Right ventricle myocardium superior (tissue), 1 donor: ENCODE data around the gene MYL5. TPM values are rescaled to one million over a fixed set of nuclear protein-coding genes. Genes with fewer than 3 reads are reported as not detected.
A peak's percentile ranks its signal among the peaks of the same experiment; 100 is the strongest.

Experiments used
- ATAC-seq: fragments of 200-7000 bp; cut with Tn5 transposase; one replicate; pipeline ENCODE4 v1.9.1; 2020; ENCODE audit warnings: mild to moderate bottlenecking; ENCODE audit not compliant: poor library complexity
- DNase-seq: peaks from one replicate; pipeline ENCODE4 v3.0.0-alpha.2; 2020
- intact Hi-C: fragments of 100-400 bp; cut with DNase I; formaldehyde crosslinking; loops from one replicate; pipeline ENCODE4 v1.11.2; 2022
- total RNA-seq: library from RNA; stranded (reverse); fragmentation: NEBNext Ultra II Directional; extraction: Animal tissue kit (Norgen Biotek cat#: 25700); gene quantifications from one replicate; pipeline ENCODE4 v1.2.1, GENCODE V29; 2021
- donor health status: DM: no; HTN: yes; CAD: no; lungs with severe emphysema.

MYL5 gene
- total RNA-seq, 1 donor from 2014 or later = 3.7 TPM

DNA sequence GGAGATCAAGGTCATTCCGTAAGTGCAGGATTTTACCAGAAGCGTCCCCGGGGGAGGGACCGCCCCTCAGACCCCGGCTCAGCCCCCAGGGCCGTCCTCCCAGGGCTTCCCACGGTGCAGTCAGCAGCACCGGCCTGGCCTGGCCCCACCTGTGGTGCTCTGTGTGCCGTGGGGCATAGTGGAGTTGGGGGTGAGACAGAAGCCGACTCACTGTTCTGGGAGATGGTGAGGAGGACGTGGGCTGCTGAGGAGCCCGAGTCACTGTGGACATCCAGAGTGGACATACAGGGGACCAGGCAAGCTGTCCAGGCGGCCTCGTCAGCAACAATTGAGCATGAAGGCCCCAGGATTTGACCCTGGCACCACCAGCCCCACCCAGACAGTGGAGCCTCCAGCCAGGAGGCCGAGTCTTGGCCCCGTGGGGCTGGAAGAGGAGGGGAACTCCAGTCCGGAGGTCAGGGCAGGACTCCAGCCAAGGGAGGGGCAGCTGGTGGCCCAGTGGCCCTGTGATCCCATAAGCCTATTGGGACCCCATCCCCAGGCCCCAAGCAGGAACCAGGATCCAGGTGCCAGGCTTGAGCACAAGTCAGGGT lies 19.4 kb upstream of the MYL5 start:
- intact Hi-C loops = no loop called here
- no peak for DNase-seq
- ATAC-seq = no peak

DNA sequence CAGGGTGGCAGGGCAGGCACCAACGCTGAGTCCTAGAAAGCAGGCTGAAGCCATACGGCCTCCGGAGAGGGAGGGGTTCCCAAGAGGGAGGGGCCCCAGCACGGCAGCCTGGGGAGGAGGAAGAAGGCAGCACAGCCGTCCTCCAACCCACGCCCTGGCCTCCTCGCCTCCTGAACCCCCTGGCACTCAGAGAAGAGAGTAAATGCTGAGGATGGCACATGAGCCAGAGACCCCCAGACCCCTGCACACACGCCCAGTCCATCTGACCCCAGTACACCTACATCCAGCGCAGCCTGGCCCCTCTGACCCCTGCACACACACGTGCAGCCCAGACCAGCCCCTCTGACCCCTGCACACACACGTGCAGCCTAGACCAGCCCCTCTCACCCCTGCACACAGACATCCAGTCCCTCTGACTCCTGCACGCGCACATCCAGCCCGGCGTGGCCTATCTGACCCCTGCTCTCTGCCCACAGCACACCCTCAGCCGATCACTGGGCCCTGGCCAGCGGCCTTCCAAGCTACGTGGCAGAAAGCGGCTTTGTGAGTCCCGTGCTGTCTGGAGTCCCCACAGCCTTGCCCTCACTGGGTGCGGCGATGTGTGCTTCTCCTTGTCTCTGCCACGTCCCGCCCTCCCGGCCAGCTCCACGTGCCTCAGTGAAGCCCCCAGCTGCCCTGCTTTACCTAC lies 18.7 kb upstream of the MYL5 start:
- no peak for DNase-seq
- ATAC-seq = no peak
- intact Hi-C loops = no loop called here

DNA sequence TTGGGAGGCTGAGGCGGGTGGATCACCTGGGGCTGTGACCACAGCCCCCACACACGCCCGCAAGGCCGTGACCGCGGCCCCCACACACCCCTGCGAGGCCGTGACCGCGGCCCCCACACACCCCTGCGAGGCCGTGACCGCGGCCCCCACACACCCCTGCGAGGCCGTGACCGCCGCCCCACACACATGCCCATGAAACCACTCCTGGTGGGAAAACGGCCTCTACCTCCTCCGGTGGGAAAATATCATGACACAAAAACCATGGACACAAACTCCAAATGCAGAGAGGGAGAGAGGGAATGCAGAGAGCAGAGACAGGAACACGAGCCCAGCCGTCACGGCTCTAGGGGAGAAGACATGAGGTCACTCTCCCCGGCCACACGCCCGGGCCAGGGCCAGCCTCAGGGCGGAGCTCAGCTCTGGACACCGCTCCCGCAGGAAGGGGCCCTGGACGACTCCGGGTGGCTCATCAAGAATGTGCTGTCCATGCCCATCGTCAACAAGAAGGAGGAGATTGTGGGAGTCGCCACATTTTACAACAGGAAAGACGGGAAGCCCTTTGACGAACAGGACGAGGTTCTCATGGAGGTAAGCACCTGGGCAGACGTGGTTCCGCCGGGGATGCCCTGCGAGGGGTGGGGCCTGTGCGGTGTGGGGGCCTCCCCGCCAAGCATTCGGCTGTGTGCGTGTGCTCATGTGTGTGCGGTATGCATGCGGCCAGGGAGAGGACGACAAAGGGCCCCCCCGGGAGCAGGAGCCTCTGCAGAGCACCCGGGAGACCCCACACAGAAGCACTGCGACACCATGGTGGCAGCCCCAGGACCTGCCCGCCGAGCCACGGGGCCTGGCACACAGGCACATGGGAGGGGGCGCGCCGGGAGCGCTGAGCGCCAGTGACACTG lies 17.7 kb upstream of the MYL5 start:
- ATAC-seq = no peak
- peak; percentile 42 for DNase-seq
- intact Hi-C loops = no loop called here

DNA sequence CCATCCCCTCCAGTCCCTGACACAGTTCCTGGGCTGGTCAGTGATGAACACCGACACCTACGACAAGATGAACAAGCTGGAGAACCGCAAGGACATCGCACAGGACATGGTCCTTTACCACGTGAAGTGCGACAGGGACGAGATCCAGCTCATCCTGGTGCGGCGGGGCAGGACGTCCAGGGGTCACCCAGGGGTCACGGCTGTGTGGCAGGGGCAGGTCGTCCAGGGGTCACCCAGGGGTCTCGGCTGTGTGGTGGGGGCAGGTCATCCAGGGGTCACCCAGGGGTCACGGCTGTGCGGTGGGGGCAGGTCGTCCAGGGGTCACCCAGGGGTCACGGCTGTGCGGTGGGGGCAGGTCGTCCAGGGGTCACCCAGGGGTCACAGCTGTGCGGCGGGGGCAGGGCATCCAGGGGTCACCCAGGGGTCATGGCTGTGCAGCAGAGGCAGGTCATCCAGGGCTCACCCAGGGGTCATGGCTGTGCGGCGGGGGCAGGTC lies 17.0 kb upstream of the MYL5 start:
- no peak for ATAC-seq
- intact Hi-C loops = no loop called here
- DNase-seq = no peak

DNA sequence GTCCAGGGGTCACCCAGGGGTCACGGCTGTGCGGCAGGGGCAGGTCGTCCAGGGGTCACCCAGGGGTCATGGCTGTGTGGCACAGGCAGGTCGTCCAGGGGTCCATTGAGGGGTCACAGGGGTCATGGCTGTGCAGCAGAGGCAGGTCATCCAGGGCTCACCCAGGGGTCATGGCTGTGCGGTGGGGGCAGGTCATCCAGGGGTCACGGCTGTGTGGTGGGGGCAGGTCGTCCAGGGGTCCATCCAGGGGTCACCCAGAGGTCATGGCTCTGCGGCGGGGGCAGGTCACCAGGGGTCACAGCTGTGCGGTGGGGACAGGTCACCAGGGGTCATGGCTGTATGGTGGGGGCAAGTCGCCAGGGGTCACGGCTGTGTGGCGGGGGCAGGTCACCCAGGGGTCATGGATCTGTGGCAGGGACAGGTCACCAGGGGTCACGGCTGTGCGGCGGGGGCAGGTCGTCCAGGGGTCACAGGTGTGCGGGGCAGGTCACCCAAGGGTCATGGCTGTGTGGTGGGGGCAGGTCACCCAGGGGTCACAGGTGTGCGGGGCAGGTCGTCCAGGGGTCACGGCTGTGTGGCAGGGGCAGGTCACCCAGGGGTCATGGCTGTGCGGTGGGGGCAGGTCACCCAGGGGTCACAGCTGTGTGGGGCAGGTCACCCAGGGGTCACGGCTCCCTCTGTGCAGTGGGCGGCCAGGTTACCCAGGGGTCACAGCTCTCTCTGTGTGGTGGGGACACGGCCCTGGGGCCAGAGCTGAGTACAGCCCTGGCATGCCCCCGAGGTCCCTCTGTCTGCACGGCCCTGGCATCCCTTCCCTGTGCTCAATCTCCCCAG lies 16.3 kb upstream of the MYL5 start:
- peak; percentile 34 for DNase-seq
- intact Hi-C loops = no loop called here
- ATAC-seq = no peak

DNA sequence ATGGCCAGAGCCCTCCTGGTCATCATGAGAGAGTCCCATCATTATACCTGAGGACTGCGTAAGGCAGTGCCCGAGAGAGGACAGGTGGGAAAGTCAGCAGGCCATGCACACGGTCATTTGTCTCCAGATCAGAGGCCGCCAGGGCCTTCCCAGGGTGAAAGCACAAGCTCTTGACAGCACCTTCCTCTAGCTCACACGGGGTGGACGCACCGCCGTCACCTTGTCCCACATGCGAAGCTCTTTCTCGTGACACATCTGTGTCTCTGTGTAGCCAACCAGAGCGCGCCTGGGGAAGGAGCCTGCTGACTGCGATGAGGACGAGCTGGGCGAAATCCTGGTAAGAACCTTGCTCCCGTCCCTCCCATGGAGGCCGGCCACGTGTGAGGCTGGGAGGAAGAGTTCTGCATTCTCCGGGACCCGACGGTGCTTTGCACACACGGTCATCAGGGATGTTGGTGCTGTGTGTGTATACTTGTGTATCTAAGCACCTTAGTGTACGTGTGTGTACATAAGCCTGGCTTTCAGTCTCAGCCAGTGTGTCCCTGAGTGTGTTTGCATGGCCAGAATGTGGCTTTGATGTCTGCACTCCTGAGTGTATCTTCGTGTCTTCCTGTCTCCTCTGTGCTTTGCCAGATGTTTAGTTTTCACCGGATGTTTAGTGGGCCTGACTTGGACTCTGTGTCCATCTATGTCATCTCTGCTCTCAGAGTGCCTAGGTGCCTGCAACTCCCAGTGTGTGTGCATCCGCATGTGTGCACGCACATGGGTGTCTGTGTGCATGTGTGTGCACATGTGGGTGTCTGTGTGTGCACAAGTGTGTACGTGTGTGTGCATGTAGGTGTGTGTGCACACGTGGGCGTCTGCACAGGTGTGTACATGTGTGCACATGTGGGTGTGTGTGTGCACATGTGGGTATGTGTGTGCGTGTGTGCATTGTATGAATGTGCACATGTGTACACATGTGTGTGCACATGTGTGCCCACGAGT lies 15.4 kb upstream of the MYL5 start:
- intact Hi-C loops = no loop called here
- ATAC-seq (no peak), DNase-seq (peak; percentile 35)

DNA sequence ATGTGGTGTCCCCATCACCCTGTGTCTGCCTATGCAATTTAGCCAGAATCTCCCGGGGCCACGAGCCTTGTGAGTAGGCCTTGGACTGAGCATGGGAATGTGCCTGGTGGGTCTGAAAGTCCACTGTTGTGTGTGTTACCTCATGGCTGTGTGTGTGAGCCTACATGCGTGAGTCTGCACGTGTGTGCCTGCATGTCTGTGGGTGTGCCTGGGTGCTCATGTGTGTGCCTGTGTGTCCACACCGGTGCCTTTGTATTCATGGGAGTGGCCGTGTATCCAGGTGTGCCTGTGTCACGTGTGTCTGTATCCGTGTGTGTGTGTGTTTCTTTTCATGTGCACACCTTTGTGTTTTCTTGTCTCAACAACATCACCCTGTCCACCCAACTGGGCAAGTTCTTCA lies 14.5 kb upstream of the MYL5 start:
- no peak for ATAC-seq
- no peak for DNase-seq
- intact Hi-C loops = no loop called here

DNA sequence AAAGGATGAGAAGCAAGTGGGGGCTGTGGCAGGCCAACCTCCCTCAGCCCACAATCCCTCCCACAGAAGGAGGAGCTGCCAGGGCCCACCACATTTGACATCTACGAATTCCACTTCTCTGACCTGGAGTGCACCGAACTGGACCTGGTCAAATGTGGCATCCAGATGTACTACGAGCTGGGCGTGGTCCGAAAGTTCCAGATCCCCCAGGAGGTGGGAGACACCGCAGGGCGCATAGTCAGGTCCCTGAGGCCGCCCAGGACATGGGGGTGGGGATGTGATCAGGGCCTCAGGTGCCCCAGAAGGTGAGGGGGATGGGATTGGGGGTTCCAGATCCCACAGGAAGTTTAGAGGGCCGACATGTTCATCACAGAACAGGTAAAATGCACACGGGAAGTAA lies 13.9 kb upstream of the MYL5 start:
- DNase-seq = no peak

DNA sequence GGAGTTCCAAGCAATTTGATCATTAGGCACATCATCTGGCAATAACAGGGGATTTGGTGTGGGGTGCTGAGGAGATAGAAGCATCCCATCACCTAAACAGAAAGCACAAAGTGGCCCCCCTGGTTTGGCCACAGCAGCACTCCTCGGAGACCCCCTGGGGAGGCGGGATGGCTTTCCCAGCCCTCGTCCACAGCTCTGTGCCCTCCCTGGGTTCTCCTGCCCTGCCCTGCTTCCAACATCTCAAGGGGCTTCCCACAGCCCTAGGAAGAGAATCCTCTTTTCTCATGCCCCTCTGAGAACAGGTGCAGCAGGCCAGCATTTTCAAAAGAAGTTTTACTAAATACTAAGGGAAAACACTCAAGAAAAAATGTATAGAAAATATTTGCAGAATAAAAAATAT lies 13.1 kb upstream of the MYL5 start:
- DNase-seq = no peak
- intact Hi-C loops = no loop called here
- ATAC-seq = no peak

More for the DNA sequence above, 13.9 kb upstream of the MYL5 start:
- intact Hi-C loops = no loop called here
- no peak for ATAC-seq

DNA sequence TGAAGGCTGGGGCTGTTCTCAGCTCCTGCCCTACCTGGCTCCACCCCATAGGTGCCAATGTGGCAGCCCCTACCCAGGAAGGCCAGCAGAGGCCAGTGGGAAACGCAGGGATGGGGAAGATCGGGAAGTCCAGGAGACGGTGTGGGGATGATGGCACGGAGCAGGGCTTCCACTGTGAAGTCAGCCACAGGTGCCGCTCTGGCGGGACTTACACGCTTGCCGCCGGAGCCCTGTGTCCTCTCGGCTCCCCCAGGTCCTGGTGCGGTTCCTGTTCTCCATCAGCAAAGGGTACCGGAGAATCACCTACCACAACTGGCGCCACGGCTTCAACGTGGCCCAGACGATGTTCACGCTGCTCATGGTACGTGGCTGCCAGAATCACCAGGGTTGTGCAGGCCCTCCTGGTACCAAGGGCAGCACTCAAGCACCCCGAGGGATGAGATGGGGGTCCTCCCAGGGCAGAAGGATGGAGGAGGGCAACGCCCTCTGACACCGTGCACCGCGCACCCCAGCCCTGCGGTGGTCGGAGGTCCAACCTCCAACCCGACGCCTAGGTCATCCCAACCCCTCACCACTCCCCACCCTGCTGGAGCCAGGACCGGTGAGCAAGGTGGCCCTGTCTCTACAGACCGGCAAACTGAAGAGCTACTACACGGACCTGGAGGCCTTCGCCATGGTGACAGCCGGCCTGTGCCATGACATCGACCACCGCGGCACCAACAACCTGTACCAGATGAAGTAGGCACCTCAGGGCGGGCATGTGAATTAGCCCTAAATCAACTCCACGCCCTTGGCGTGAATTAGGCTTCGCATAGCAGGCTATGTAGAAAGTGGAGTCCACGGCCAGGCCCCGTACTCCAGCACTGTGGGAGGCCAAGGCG lies 12.2 kb upstream of the MYL5 start:
- intact Hi-C loops = no loop called here
- DNase-seq (peak; percentile 34), ATAC-seq (no peak)

DNA sequence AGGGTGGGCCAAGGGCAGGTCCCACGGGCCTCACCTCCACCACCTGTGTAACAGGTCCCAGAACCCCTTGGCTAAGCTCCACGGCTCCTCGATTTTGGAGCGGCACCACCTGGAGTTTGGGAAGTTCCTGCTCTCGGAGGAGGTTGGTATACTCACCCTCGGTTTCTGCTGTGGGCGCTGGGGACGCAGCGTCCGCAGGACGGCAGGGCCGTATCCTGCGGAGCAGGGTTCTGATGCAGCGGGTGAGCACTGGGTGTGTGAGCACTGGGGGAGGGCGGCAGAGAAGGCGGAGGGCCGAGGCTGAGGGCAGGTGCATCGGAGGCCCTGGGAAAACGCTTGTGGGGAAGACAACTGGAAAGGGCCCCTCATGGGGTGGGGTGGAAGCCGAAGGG lies 11.3 kb upstream of the MYL5 start:
- ATAC-seq (no peak), DNase-seq (no peak)
- intact Hi-C loops = no loop called here

DNA sequence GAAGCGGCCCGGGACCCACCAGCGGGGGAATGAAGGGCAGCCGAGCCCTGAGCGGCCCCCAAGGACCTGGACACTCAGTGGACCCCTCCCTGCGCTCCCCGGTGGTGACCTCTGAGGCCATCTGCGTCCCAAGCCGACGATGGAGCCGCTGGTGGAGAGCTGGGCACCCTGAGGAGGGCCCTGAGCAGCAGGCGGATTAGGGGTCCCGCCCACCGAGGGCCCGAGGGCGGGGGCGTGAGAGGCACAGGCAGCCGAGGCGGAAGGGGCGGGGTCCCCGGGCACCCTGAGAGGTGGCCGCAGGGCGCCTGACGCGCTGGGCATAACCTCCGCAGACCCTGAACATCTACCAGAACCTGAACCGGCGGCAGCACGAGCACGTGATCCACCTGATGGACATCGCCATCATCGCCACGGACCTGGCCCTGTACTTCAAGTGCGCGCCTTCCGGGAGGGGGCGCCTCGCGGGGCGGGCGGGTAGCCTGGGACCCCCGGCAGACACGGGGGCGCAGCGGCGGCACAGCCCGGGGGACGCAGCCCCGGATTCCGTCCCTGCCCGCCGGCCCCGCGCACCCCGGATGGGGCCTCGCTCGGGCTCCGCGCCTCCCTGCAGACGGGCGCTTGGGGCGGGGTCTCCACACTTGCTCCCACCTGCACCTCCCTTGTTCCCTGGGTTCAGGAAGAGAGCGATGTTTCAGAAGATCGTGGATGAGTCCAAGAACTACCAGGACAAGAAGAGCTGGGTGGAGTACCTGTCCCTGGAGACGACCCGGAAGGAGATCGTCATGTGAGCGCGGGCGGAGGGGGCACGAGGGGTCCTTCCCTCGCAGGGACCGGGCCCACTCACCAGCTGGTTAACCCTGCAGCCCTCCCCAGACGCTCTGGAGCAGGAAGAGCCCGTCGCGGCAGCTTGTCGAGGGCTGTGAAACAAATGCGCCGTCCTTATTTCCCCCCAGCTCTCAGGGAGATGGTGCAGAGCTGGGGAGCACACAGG lies 10.6 kb upstream of the MYL5 start:
- ATAC-seq = peak; percentile 57
- intact Hi-C loops = no loop called here
- peak; percentile 79 for DNase-seq

DNA sequence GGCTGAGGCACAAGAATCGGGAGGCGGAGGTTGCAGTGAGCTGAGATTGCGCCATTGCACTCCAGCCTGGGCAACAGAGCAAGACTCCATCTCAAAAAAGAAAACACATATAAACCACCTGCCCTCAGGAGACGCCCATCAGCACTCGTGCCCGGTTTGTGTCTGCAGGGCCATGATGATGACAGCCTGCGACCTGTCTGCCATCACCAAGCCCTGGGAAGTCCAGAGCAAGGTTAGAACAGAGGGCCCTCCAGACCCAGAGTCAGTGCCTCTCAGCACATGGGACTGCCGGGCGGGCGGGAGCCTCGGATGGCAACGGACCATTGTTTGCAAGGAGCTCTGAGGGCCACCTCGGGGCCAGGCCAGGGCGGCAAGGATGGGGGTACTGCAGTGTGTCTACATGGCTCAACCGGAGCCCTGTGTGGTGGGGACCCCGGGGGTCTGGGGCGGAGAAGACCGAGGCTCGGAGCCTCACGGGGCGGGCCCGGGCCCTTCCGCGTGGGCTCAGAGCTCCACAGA lies 9.6 kb upstream of the MYL5 start:
- DNase-seq = peak; percentile 40
- no peak for ATAC-seq
- intact Hi-C loops = no loop called here

DNA sequence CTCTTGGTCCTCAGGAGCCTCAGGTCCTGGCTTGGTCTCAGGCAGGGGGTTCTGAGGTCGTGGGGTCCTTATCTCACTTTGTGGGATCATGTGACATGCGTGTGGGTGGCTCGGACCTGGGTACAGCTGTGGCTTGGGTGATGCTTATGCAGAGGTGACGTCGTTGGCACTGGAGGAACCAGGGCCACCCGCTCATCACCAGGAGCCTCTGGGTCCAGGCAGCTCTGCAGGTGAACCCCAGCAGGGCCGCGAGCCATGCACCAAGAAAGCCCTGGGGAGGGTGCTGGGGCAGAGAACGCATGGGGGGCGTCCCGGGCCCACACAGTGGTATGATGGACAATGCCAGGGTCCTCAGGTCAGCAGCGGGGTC lies 9.0 kb upstream of the MYL5 start:
- ATAC-seq (no peak), DNase-seq (peak; percentile 33)
- intact Hi-C loops = no loop called here

DNA sequence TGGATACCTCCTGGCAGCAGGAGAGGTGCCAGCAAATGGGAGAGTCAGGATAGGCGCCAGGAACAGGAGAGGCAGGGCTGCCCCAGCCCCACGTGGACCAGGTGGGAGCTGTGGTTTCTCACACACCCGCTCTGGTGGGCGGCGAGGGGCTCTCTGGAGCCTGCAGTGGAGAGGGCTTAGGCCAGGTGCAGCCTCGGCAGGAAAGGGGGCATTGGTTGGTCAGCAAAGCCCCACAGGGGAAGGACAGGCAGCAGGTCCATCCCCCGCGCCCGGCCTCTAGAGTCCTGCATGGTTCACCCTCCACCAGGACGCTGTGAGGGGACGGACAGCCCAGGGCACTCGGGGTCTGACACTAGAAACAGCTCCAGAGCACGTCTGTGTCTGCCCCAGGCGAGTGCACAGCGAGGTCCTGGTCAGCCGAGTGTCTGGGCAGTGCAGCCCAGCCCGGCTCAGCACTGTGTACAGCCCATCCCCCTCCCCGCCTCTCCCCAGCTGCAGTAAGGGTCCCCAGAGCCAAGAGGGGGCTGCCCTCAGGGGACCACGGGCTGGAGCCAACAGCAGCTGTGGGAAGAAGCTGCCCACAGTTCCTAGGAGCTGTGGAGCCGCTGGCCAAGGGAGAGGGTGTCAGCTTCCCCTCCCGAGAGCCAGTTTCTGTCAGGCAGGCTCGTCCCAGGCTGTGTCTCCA lies 8.4 kb upstream of the MYL5 start:
- ATAC-seq (no peak), DNase-seq (no peak)
- intact Hi-C loops = no loop called here
